GM10248 (cell line): ENCODE data around the gene BICDL2.

ENCODE experiments used
- CTCF ChIA-PET: fragments of 300-600 bp; sonication (Branson Sonifier 250); formaldehyde crosslinking; extraction: SDS; loops from one replicate; lab custom pipeline; 2021; ENCODE audit warnings: antibody characterized with exemption; lab: Yijun Ruan, JAX
- POLR2A ChIA-PET: fragments of 350-650 bp; sonication (Branson Sonifier 250); formaldehyde crosslinking; extraction: SDS; loops from one replicate; lab custom pipeline; 2020; ENCODE audit warnings: antibody characterized with exemption; lab: Yijun Ruan, JAX
- DNase-seq: peaks from one replicate; pipeline ENCODE4 v3.0.0; 2012; ENCODE audit errors: extremely low spot score
- CTCF ChIP-seq: IDR thresholded peaks from 2 replicates; pipeline ENCODE4 v1.5.1; 2012; ENCODE audit warnings: mild to moderate bottlenecking, low read depth; ENCODE audit errors: extremely low read depth, missing control alignments, control extremely low read depth

Gene BICDL2

GRCh38 chr16:3000540-3000939 lies 36.2 kb downstream of the BICDL2 start:
- ChIA-PET CTCF (interaction anchor here (1.2 to 11.8 kb wide), 3 partner anchors 18 to 73 kb away, joined by 3 to 231 read pairs (median 4); partner anchors contain the start of genes CLDN6, HCFC1R1, THOC6 and TNFRSF12A), POLR2A (no interaction called here)
- no peak for TF ChIP-seq CTCF
- no peak for DNase-seq

- no peak for DNase-seq
- ChIA-PET CTCF (interaction anchor here (1.3 to 11.8 kb wide), 2 partner anchors 17 to 26 kb away, joined by 4 to 231 read pairs; partner anchors contain the start of genes CLDN6, HCFC1R1, THOC6 and TNFRSF12A), POLR2A (no interaction called here)
- no peak for TF ChIP-seq CTCF
These were observed 36.8 kb downstream of the BICDL2 start for GRCh38 chr16:2999929-3000328.

GRCh38 chr16:2996298-2996697 lies 40.4 kb downstream of the BICDL2 start:
- ChIA-PET POLR2A (no interaction called here), CTCF (interaction anchor here (0.9 to 1.1 kb wide), 3 partner anchors 11 to 35 kb away, joined by 3 read pairs; no protein-coding TSS in a partner anchor)
- no peak for DNase-seq
- TF ChIP-seq CTCF: no peak

GRCh38 chr16:2992383-2993081 lies 44.2 kb downstream of the BICDL2 start:
- CTCF ChIA-PET: interaction anchor here (0.7 kb wide), 1 partner anchor 35 kb away, joined by 3 read pairs; no protein-coding TSS in a partner anchor
- POLR2A ChIA-PET: no interaction called here
- DNase-seq: no peak
- no peak for TF ChIP-seq CTCF

- TF ChIP-seq CTCF: no peak
- POLR2A ChIA-PET: no interaction called here
- no peak for DNase-seq
- CTCF ChIA-PET: no interaction called here
These were observed 45.0 kb downstream of the BICDL2 start for GRCh38 chr16:2991566-2992261.

- no peak for DNase-seq
- no peak for TF ChIP-seq CTCF
- POLR2A ChIA-PET: no interaction called here
- CTCF ChIA-PET: interaction anchor here (1.0 kb wide), 1 partner anchor 11 kb away, joined by 3 read pairs; no protein-coding TSS in a partner anchor
These were observed 45.9 kb downstream of the BICDL2 start for GRCh38 chr16:2990891-2991290.
